ENCODE data around the gene ECD.

GRCh38 chr10:73207883-73208282, 40.1 kb upstream of the ECD start:
- TF ChIP-seq CTCF (IDR thresholded peaks at IDR 0.05; ENCODE audit: low read depth, low read length) (no peak), EZH2phosphoT487 (IDR thresholded peaks at IDR 0.05; ENCODE audit: low read depth) (no peak)

All from OCI-LY3 (cell line).